Effector memory CD4-positive, alpha-beta T cell (primary cell): Measurements from ENCODE around the gene MCF2L2.

Source experiments
- DNase-seq, 3 donors: peaks; one replicate each; pipeline ENCODE4 v3.0.0-alpha.2; 2020
- H3K27ac ChIP-seq: 2 replicates; pipeline ENCODE4 v1.7.0; 2013; ENCODE audit warnings: mild to moderate bottlenecking, low read length, moderate library complexity; ENCODE audit not compliant: insufficient read depth, poor library complexity, severe bottlenecking
- H3K27me3 ChIP-seq: replicated peaks from 2 replicates; pipeline ENCODE4 v1.7.0; 2013; ENCODE audit warnings: mild to moderate bottlenecking, low read length; ENCODE audit not compliant: insufficient read depth, control insufficient read depth, poor library complexity, severe bottlenecking
- H3K36me3 ChIP-seq: 2 replicates; pipeline ENCODE4 v1.7.0; 2013; ENCODE audit warnings: mild to moderate bottlenecking, low read length, moderate library complexity; ENCODE audit not compliant: control insufficient read depth, insufficient read depth
- H3K4me1 ChIP-seq: 2 replicates; pipeline ENCODE4 v1.7.0; 2013; ENCODE audit warnings: low read length, mild to moderate bottlenecking; ENCODE audit not compliant: control insufficient read depth, insufficient read depth, poor library complexity, severe bottlenecking
- H3K4me3 ChIP-seq: 2 replicates; pipeline ENCODE4 v1.7.0; 2013; ENCODE audit warnings: low read length, low read depth, mild to moderate bottlenecking; ENCODE audit not compliant: insufficient read depth, poor library complexity, severe bottlenecking
- H3K9me3 ChIP-seq: 2 replicates; pipeline ENCODE4 v1.7.0; 2013; ENCODE audit warnings: mild to moderate bottlenecking, low read length, moderate library complexity; ENCODE audit not compliant: control insufficient read depth

The MCF2L2 gene

GRCh38 chr3:183330881-183331280, 97.5 kb downstream of the MCF2L2 start:
- no peaks in the 10 kb centered on the region for H3K27me3 ChIP-seq
- no peaks in the 10 kb centered on the region for H3K9me3 ChIP-seq
- H3K4me3 ChIP-seq: no peak overlapping the region
- DNase-seq: no peak
- H3K36me3 ChIP-seq: no peaks in the 10 kb centered on the region
- H3K4me1 ChIP-seq: no peaks in the 10 kb centered on the region
- H3K27ac ChIP-seq: no peak overlapping the region

GRCh38 chr3:183329543-183329942, 98.9 kb downstream of the MCF2L2 start:
- Histone ChIP-seq H3K36me3 (no peaks in the 10 kb centered on the region), H3K4me3 (no peak overlapping the region), H3K27me3 (no peaks in the 10 kb centered on the region), H3K27ac (no peak overlapping the region), H3K9me3 (no peaks in the 10 kb centered on the region), H3K4me1 (no peaks in the 10 kb centered on the region)
- no peak for DNase-seq

GRCh38 chr3:183328823-183329222, 99.6 kb downstream of the MCF2L2 start:
- H3K36me3 ChIP-seq: no peaks in the 10 kb centered on the region
- no peak for DNase-seq
- no peaks in the 10 kb centered on the region for H3K27me3 ChIP-seq
- no peak overlapping the region for H3K4me3 ChIP-seq
- no peaks in the 10 kb centered on the region for H3K9me3 ChIP-seq
- H3K27ac ChIP-seq: no peak overlapping the region
- no peaks in the 10 kb centered on the region for H3K4me1 ChIP-seq

GRCh38 chr3:183328164-183328563, 100.3 kb downstream of the MCF2L2 start:
- Histone ChIP-seq H3K36me3 (no peaks in the 10 kb centered on the region), H3K27ac (no peak overlapping the region), H3K27me3 (no peaks in the 10 kb centered on the region), H3K4me3 (no peak overlapping the region), H3K4me1 (no peaks in the 10 kb centered on the region), H3K9me3 (no peaks in the 10 kb centered on the region)
- no peak for DNase-seq

- no peaks in the 10 kb centered on the region for H3K27me3 ChIP-seq
- DNase-seq: no peak
- H3K36me3 ChIP-seq: no peaks in the 10 kb centered on the region
- no peak overlapping the region for H3K27ac ChIP-seq
- H3K4me3 ChIP-seq: no peak overlapping the region
- no peaks in the 10 kb centered on the region for H3K9me3 ChIP-seq
- H3K4me1 ChIP-seq: no peaks in the 10 kb centered on the region
Observed at GRCh38 chr3:183327343-183327742, 101.1 kb downstream of the MCF2L2 start.

GRCh38 chr3:183324083-183324482, 104.3 kb downstream of the MCF2L2 start:
- Histone ChIP-seq H3K4me1 (no peaks in the 10 kb centered on the region), H3K9me3 (no peaks in the 10 kb centered on the region), H3K27me3 (no peaks in the 10 kb centered on the region), H3K27ac (no peak overlapping the region), H3K36me3 (no peaks in the 10 kb centered on the region), H3K4me3 (no peak overlapping the region)
- DNase-seq: no peak

GRCh38 chr3:183319371-183319770, 109.0 kb downstream of the MCF2L2 start:
- H3K36me3 ChIP-seq: peaks cover 4% of the 10 kb centered on the region
- H3K4me3 ChIP-seq: no peak overlapping the region
- no peaks in the 10 kb centered on the region for H3K4me1 ChIP-seq
- no peak for DNase-seq
- H3K27ac ChIP-seq: no peak overlapping the region
- H3K27me3 ChIP-seq: no peaks in the 10 kb centered on the region
- H3K9me3 ChIP-seq: no peaks in the 10 kb centered on the region

DNA sequence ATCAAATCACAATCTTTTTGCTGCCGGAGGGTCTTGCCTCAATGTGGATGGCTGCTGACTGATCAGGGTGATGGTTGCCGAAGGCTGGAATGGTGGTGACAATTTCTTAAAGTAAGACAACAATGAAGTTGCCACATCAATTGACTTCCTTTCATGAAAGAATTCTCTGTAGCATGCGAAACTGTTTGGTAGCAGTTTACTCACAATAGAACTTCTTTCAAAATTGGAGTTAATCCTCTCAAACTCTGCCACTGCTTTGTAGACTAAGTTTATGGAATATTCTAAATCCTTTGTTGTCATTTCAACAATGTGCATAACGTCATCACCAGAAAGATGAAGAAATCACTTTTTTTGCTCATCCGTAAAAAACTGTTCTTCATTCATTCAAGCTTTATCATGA, 109.5 kb downstream of the MCF2L2 start:
- DNase-seq: no peak
- Histone ChIP-seq H3K27me3 (no peaks in the 10 kb centered on the region), H3K4me3 (no peak overlapping the region), H3K4me1 (no peaks in the 10 kb centered on the region), H3K27ac (no peak overlapping the region), H3K9me3 (no peaks in the 10 kb centered on the region), H3K36me3 (peaks cover 4% of the 10 kb centered on the region)

DNA sequence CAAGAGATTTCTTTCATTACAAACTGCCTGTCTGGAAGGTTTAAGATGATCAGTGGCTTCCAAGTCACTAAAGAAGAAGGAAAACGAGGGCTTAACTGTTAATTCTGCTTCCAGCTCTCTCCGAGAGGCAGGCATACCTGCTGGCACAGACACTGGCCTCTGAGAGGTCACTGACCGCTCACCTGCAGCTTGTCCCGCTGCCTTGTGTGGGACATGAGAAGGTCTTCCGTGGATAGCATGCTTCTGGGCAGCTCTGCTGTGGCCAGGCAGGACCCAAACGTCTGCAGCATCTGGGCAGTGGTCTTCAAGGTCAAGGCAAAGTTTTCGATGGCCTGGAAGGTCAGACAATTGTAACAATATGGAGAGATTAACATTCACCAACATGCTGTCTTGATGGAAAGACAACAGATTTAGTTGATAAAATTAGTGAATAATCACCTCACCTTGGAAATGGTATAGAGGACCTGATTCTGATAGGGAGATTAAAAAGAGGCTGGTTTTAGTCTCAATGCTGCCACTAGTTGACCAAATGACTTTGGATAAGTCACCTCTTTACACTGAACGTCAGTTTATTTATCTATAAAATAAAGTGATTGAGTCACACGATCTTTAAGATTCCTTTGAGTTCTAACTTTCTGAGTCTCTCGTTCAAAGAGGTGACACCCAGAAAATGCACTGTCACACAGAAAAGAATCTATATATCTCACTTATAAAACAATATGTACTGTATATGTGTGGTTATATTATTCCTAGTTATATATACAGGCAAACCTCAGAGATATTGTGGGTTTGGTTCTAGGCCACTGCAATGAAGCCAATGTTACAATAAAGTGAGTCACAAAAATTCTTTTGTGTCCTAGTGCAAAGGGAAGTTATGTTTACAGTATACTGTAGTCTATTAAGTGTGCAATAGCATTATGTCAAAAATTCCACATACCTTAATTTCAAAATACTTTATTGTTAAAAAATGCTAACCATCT, 110.2 kb downstream of the MCF2L2 start:
- DNase-seq: no peak
- Histone ChIP-seq H3K4me3 (no peak overlapping the region), H3K9me3 (no peaks in the 10 kb centered on the region), H3K36me3 (peaks cover 4% of the 10 kb centered on the region), H3K4me1 (no peaks in the 10 kb centered on the region), H3K27ac (no peak overlapping the region), H3K27me3 (no peaks in the 10 kb centered on the region)

DNA sequence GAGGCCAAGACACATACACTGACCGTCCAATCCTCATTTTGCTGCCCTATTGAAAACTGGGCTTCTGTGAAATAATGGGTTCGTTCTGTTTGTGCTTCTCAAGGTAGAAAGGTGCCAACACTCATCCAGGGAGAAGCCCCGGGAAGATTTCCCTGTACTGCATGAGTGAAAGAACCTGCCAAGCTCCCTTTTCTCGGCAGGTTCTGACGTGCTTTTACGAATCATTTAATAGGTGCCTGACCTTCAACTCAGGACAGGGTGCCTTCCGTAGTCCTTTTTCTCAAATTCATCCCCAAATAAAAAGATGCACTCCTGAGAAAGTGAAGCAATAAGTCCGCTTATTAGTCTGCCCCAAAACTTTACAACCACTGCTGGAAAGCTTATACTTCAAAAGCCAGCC, 111.1 kb downstream of the MCF2L2 start:
- H3K27ac ChIP-seq: no peak overlapping the region
- H3K4me1 ChIP-seq: no peaks in the 10 kb centered on the region
- no peaks in the 10 kb centered on the region for H3K9me3 ChIP-seq
- peaks cover 4% of the 10 kb centered on the region for H3K36me3 ChIP-seq
- no peaks in the 10 kb centered on the region for H3K27me3 ChIP-seq
- H3K4me3 ChIP-seq: no peak overlapping the region
- DNase-seq: no peak
